Measurements from ENCODE around the gene COG6.

Gene COG6

GRCh38 chr13:39773833-39774232 lies 118.4 kb downstream of the COG6 start:
- no peak for DNase-seq

- DNase-seq: no peak
These were observed 121.0 kb downstream of the COG6 start for GRCh38 chr13:39776439-39776838.

- DNase-seq: no peak
These were observed 121.6 kb downstream of the COG6 start for GRCh38 chr13:39777021-39777420.

GRCh38 chr13:39777527-39778061 lies 122.1 kb downstream of the COG6 start:
- DNase-seq: no peak

- no peak for DNase-seq
These were observed 124.1 kb downstream of the COG6 start for GRCh38 chr13:39779337-39780265.

- no peak for DNase-seq
These were observed 125.2 kb downstream of the COG6 start for GRCh38 chr13:39780711-39781110.

GRCh38 chr13:39781381-39781780 lies 125.9 kb downstream of the COG6 start:
- DNase-seq: no peak

GRCh38 chr13:39783051-39783450 lies 127.6 kb downstream of the COG6 start:
- no peak for DNase-seq

- no peak for DNase-seq
These were observed 128.9 kb downstream of the COG6 start for GRCh38 chr13:39784347-39784746.

GRCh38 chr13:39786091-39786490 lies 130.6 kb downstream of the COG6 start:
- DNase-seq: peak; percentile 39

- DNase-seq: peak; percentile 53
These were observed 131.6 kb downstream of the COG6 start for GRCh38 chr13:39787086-39787487.

GRCh38 chr13:39788102-39788501 lies 132.6 kb downstream of the COG6 start:
- DNase-seq: no peak

- DNase-seq: no peak
These were observed 134.0 kb downstream of the COG6 start for GRCh38 chr13:39789451-39789850.

Measured in retina (tissue), 1 donor.